Kidney epithelial cell (primary cell): ENCODE measurements around the gene STXBP5. TPM values are rescaled to one million over a fixed set of nuclear protein-coding genes. Genes with fewer than 3 reads are reported as not detected.

Experiments used
- DNase-seq: peaks from one replicate; pipeline ENCODE4 v3.0.0-alpha.2; 2010; ENCODE audit warnings: low read depth
- H3K27me3 ChIP-seq: 2 replicates; pipeline ENCODE4 v1.6.0; 2011; ENCODE audit warnings: low read length; ENCODE audit not compliant: control insufficient read depth, insufficient read depth
- H3K36me3 ChIP-seq: 2 replicates; pipeline ENCODE4 v1.5.1; 2011; ENCODE audit warnings: low read length; ENCODE audit not compliant: control insufficient read depth, insufficient read depth
- H3K4me3 ChIP-seq: 2 replicates; pipeline ENCODE4 v1.5.1; 2011; ENCODE audit warnings: low read depth, mild to moderate bottlenecking, control low read depth, low read length
- CTCF ChIP-seq: IDR thresholded peaks from 2 replicates; pipeline ENCODE4 v1.5.1; 2011; ENCODE audit warnings: mild to moderate bottlenecking, moderate library complexity, low read length, control low read depth, inconsistent platforms; ENCODE audit not compliant: insufficient read depth, poor library complexity, severe bottlenecking
- total RNA-seq: library from RNA; depleted of rRNA; stranded (reverse); fragments of >200 nt; gene quantifications from 2 replicates; pipeline ENCODE4 v1.2.3, GENCODE V29; 2015

STXBP5 gene
- total RNA-seq, 1 donor from 2014 or later, result 15.8 TPM

GRCh38 chr6:147179809-147180208 lies 24.4 kb upstream of the STXBP5 start:
- H3K27me3 ChIP-seq, result no peaks in the 10 kb centered on the region
- no peak for DNase-seq
- no peak for TF ChIP-seq CTCF
- no peak overlapping the region for H3K4me3 ChIP-seq
- H3K36me3 ChIP-seq, result no peaks in the 10 kb centered on the region

DNA sequence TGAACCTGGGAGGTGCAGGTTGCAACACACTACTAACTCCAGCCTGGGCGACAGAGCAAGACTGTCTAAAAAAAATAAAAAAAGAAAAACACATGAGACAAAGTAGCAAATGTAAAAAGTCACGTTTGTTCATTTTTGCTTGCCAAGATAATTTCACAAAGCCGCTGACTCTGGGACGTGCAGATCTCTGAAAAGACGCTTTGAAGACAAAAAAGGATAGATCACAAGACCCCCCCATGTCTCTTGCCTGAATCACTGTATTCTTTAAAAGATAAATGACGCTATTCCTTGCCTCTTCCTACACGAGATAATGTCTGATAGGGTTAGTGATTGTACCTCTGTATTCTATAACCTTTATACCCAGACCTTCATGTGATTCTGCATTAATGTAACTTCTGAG lies 23.3 kb upstream of the STXBP5 start:
- no peak for DNase-seq

GRCh38 chr6:147184379-147184778 lies 19.8 kb upstream of the STXBP5 start:
- Histone ChIP-seq H3K4me3 (no peak overlapping the region), H3K36me3 (no peaks in the 10 kb centered on the region), H3K27me3 (no peaks in the 10 kb centered on the region)
- TF ChIP-seq CTCF, result no peak
- DNase-seq, result no peak

More for the DNA sequence above, 23.3 kb upstream of the STXBP5 start:
- Histone ChIP-seq H3K27me3 (no peaks in the 10 kb centered on the region), H3K4me3 (no peak overlapping the region), H3K36me3 (no peaks in the 10 kb centered on the region)
- no peak for TF ChIP-seq CTCF

- no peaks in the 10 kb centered on the region for H3K27me3 ChIP-seq
- no peak for DNase-seq
- H3K36me3 ChIP-seq, result no peaks in the 10 kb centered on the region
- no peak overlapping the region for H3K4me3 ChIP-seq
- no peak for TF ChIP-seq CTCF
Observed at GRCh38 chr6:147185216-147185615, 19.0 kb upstream of the STXBP5 start.

DNA sequence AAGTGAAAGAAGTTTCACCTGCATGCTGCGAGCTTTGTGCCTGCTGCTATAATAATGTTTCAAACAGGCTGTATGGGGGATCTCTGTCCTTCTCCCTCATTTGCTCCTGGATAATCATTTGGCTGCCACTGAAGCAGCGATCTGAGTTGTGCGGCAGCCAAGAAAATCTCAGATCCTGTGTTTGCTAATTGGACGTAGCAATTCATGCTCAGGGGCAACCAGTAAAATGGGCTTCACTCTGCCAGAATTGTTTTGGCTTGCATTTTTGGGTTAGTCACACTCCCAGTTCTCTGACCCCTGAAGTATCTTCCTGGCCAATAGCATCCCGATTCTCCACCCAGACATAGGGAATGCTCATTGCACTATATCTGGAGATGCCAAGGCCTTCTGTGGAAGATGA lies 13.7 kb upstream of the STXBP5 start:
- no peaks in the 10 kb centered on the region for H3K36me3 ChIP-seq
- H3K4me3 ChIP-seq, result no peak overlapping the region
- TF ChIP-seq CTCF, result no peak
- no peak for DNase-seq
- no peaks in the 10 kb centered on the region for H3K27me3 ChIP-seq

DNA sequence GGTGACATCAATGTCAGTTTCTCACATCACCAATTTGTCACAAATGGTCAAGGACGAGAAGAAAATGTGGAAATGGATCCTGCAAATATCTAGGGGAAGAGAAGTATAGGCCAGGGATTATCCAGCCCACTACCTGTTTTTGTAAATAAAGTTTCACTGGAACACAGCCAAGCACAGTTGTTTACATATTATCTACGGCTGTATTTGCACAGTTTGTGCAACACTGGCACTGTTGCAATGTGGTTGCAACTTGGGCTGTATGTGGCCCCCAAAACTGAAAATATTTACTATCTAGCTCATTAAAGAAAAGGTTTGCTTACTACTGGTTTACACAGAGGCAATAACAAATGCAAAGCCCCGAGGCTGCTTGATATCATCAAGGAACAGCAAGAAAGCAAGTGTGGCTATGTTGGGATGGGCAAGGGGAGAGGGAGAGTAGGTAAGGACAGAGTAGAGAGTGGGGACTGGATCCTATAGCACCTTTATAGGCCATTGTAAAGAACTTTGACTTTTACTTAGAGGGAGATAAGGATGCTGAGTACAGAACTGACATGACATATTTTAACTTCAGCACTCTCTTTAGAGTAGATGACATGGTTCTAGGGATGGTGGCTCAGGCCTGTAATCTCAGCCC lies 11.8 kb upstream of the STXBP5 start:
- Histone ChIP-seq H3K4me3 (no peak overlapping the region), H3K36me3 (no peaks in the 10 kb centered on the region), H3K27me3 (no peaks in the 10 kb centered on the region)
- TF ChIP-seq CTCF, result no peak
- no peak for DNase-seq
